Glomerular visceral epithelial cell (primary cell): ENCODE results near the gene MYL10.
A peak's percentile ranks its signal among the peaks of the same experiment; 100 is the strongest.

ENCODE experiments used
- DNase-seq: peaks from one replicate; pipeline ENCODE4 v3.0.0-alpha.2; 2016; ENCODE audit errors: extremely low spot score

The MYL10 gene

DNA sequence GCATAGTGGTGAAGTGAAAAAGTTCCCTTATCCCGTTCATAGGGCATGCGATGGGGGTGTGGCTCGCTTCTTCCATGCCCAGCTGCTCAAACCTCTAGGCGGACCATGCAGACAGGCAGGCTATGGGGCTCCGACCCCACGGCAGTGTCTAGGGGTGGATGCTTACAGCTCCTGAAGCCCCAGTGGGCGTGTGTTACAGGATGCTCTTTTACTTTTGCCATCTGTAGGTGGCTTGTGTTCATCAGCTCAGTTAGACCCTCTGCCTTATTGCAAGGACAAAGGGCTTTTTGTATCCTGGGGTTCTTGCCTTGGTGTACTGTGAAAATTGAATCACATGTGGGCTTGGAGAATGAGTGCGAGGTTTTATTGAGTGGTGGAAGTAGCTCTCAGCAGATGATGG, at the start of gene MYL10:
MYL10 (minus strand) TSS at position 126 of the 400 bp plus-strand sequence. CDS start 178 bp downstream, outside the sequence.
- no peak for DNase-seq

DNA sequence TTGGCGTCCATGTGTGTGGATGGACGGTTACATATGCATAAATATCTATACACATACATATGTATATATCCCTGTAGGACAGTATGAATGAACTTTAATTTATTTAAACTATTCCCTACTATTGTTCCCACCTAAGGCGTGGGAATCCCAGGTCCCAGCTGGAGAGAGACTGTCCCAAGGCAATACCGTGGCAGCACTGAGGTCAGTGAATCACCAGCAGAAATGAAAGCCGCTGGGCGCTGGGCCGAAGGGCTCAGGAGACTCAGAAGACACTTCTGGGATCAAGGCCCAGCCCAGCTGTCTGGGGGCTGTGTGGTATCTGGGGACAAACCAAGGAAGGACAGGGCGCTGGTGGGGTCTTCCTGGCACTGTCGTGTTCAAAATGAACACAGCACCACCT, 49.6 kb upstream of the MYL10 start:
- peak; percentile 75 for DNase-seq

- DNase-seq, result peak; percentile 23
These were observed 48.8 kb upstream of the MYL10 start for GRCh38 chr7:101677797-101678479.

DNA sequence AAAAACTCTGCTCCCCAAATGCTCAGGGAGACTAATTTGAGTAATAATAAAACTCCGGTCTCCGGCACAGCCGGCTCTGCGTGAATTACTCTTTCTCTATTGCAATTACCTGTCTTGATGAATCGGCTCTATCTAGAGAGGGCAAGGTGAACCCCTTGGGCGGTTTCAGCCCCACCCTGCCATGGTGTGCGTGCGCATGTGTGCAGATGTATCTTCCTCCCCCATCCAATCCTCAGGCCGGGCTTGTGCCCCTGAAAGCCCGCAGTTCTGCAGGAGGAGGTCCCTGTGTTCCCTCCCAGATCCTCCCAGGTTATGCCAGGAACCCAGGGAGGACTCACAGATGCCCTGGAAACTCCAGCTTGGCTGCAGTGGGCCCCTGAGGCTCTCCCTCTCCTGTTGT, 48.3 kb upstream of the MYL10 start:
- no peak for DNase-seq

DNA sequence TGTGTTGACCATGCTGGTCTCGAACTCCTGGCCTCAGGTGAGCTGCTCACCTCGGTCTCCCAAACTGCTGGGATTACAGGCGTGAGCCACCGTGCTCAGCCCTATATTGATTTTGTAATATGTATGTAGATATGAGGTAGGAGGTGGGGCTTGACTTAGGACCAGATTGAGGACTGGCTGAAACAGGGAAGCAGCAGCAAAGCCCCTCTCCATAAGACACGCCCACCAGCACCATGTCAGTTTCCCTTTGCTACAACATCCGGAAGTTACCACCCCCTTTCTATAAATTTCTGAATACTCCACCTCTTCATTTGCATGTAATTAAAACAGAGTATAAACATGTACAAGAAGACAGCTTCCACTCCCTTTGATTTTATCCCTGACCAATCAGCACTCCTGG, 47.9 kb upstream of the MYL10 start:
- no peak for DNase-seq

DNA sequence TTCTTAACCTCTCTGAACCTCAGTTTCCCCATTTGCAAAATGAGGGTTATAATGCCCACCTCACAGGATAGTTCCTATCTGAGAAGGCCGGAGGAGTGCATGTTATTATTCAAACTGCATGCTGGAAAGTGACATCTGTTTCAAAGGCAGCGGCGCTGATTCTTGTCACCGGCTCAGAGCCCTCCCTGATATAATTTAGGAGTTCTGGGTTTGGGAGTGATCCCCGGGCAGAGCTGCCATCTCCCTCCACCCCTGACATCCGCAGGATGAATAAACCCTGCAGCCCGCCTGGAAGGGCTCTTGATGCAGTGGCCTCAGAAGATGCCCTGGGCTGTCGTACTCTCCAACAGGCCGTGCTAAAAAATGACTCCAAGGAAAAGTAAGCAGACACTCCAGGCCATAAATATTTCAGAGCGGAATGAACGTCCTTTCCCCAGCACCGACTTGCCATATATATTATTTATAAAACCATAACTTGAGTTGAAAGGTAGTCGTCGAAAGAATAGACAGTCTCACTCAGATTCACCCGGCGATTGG, 47.0 kb upstream of the MYL10 start:
- no peak for DNase-seq

DNA sequence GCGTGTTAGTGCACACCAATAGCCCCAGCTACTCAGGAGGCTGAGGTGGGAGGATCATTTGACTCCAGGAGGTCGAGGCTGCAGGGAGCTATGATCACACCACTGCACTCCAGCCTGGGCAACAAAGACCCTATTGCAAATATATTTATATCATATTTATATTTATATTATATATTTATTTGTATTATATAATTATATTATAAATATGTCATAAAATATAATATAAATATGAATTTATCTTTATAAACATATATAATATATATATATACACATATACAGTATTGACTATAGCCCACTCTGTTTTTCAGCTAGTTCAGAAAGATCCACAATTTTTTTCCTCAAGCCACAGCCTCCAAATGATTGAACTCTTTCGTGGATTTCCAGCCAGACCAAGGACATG, 45.3 kb upstream of the MYL10 start:
- DNase-seq, result no peak

- peak; percentile 18 for DNase-seq
These were observed 44.9 kb upstream of the MYL10 start for GRCh38 chr7:101673951-101674350.

DNA sequence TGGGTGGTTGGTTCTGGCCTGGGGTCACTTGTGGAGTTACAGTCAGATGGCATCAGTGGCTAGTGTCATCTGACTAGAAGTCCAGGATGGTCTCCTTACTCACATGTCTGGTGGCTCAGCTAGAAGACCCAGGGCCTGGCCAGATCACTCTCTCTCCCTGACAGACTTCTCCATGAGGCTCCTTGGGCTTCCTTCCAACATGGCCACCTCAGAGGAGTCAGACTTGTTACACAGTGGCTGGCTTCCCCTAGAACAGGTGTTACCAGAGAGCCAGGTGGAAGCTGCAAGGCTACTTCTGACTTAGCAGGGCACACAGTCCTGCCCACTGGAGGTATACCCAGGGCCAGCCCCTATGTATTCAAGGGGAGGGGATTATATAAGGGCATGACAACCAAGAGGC, 44.2 kb upstream of the MYL10 start:
- DNase-seq, result no peak

DNA sequence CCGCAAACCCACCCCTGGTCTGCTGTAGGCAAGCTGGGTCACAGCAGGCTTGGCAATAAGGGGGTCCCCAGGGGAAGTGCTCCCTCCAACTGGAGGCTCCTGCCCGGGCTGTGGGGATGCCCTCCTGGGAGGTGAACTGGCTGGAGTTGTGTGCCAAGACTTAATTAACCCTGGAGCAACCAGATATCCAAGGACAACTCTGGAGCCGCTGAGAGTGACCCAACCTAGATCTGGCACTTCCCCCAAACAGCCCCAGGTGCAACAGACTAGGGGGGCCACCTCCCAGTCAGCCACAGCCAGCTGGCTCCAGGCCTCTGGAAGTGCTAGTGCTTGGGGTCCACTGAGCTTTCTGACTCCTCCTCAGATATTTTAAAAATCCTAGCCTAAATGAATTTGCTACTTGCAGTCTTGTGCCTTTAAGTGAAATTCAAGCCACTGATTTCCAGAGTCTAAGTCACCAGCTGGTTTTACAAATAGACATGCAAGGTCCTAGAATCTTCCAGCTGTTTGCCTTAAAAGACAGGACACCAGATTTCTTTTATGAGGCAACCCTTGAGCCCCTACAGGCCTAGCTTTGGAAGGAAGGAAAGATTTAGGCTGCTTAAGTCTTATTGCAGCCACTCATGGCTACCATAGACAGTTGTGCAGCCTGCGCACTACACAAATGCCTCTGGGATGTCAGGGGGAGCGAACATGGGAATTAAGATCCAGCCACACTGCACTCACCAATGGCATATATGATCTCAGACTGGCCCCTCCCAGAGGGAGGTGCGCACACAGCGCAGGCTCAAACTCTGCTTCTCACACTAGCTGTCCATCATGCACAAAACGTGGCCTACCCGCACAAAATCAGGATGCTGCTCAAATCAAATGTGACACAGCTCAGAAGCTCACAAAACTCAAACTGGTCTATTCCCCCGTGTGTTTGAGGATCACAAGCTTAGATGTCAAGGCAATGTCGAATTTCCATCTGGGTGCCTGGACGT, 42.6 kb upstream of the MYL10 start:
- no peak for DNase-seq

GRCh38 chr7:101669307-101669706, 40.2 kb upstream of the MYL10 start:
- DNase-seq, result no peak

- DNase-seq, result no peak
These were observed 39.6 kb upstream of the MYL10 start for GRCh38 chr7:101668726-101669125.

DNA sequence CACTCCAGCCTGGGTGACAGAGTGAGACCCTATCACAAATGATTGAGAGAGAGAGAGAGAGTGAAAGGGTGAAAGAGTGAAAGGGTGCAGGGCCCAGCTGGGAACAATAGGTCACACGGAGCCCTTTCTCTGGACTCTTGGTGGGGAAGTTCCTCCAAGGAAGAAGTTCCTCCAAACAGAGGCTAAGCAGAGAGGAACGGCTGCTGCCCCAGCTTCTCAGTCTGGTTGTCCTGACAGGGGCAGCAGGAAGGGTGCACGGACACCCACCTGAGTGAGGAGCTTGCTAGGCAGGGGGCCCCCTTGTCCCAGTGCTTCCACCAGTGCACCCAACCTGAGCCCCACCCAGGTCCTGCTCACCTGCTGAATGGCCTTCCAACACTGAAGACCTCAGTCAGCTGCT, 38.8 kb upstream of the MYL10 start:
- DNase-seq, result no peak

DNA sequence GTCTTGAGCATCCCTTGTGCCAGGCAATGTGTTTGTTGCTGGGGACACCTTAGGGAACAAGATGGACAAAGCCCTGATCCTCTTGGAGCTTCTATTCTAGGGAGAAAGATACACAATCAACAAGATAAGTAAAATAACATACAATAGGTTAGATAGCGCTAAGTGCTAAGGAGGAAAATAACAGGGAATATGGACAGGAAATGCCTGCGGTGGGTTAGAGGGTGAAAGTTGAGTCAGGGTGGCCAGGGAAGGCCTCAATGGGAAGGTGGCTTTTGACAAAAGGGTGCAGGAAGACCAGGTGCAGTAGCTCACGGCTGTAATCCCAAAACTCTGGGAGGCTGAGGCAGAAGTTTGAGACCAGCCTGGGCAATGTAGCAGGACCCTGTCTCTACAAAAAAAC, 38.3 kb upstream of the MYL10 start:
- no peak for DNase-seq

- no peak for DNase-seq
These were observed 37.6 kb upstream of the MYL10 start for GRCh38 chr7:101666741-101667140.

DNA sequence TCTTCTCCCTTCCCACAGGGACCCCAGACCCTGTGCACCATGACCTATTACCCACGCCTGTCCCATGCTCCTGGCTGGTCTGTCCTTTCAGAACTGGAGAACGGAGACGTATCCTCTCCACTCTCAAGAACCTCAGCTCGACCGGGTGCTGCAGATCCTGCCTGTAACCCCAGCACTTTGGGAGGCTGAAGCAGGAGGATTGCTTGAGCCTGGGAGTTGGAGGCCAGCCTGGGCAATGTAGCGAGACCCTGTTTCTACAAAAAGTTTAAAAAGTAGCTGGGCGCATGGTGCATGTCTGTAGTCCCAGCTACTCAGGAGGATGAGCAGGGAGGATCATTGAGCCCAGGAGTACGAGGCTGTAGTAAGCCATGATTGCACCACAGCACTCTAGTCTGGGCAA, 37.2 kb upstream of the MYL10 start:
- DNase-seq, result no peak

- DNase-seq, result no peak
These were observed 35.9 kb upstream of the MYL10 start for GRCh38 chr7:101664893-101665471.

DNA sequence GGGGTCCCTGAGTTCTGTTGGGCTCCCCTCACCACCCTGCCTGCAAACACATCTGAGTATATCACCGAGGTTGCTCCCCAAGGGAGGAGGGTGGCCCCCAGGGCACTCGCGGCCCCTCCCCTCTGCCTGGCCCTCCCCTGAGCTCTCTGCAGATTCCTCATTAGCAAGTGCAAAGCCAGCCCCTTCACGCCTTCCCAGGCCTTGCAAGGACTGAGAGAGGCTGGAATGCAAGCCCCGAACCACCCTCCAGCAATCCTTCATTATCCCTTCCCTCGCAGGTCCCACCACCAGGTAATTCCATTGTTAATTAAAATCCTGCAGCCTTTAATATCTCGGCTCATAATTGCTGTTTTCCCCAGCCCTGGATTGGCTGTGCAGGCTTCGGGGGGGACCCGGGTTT, 35.3 kb upstream of the MYL10 start:
- DNase-seq, result no peak

DNA sequence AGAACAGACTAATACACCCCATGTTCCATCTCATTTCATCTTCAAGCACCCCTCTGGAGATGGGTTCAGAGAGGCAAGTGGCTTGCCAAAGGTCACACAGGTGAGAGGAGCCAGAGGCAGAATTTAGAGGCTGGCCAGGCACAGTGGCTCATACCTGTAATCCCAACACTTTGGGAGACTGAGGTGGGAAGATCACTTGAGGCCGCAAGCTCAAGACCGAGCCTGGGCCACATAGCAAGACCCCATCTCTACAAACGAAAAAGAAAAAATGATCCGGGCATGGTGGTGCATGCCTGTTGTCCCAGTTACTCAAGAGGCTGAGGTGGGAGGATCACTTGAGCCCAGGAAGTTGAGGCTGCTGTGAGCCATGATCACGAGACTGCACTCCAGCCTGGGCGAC, 34.7 kb upstream of the MYL10 start:
- no peak for DNase-seq

GRCh38 chr7:101662447-101662998, 33.4 kb upstream of the MYL10 start:
- DNase-seq, result no peak

- peak; percentile 17 for DNase-seq
These were observed 30.6 kb upstream of the MYL10 start for GRCh38 chr7:101659706-101660105.

- no peak for DNase-seq
These were observed 28.1 kb upstream of the MYL10 start for GRCh38 chr7:101657171-101657570.
